HG02870 (cell line): ENCODE results near the gene C2orf81.
"Not testable (repeated sequence)": the region's sequence is repeated elsewhere in the genome, so short reads cannot be mapped to it uniquely, and the experiment has no call there.

Source experiments
- ATAC-seq: cut with Tn5 transposase; IDR thresholded peaks from one replicate; pipeline ENCODE4 v1.9.1; 2021; ENCODE audit warnings: mild to moderate bottlenecking, moderate library complexity; ENCODE audit not compliant: unreplicated experiment

Gene C2orf81

DNA sequence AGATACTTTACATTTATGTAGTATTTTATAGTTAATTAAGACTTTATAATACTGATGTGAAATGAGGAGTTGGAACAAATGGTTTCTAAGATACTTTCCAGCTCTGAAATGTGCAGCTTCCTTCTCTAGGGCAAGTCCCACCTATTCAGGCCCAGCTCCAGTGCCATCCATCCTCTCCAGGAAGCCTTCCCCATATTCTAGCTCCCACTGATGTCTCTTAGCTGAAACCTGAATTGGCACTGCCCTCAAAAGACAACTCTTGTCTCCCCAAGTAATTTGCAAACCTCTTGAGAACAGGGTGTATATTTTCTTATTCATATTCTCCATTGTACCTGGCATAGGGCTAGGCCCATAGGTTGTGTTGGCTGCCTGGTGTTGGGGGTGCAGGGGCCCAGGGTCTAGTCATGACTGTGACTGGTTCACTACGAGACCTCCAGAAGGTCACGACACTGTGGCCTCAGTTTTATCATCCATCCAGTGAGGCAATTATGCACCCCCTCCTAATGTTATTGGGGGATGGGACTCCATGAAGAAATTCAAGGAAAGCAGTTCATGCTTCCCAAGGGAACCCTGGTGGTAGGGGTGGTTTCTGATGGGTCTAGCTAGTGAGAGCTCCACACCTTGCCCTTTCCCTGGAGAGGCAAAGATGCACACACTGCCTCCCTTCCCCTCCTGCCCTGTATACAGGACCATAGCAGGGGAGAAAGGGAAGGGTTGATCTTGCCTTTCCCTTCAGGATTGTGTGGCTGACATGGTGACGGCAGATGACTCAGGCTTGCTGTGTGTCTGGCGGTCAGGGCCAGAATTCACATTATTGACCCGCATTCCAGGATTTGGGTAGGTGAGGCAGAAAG, 2.9 kb upstream of the C2orf81 start:
- ATAC-seq = no peak

DNA sequence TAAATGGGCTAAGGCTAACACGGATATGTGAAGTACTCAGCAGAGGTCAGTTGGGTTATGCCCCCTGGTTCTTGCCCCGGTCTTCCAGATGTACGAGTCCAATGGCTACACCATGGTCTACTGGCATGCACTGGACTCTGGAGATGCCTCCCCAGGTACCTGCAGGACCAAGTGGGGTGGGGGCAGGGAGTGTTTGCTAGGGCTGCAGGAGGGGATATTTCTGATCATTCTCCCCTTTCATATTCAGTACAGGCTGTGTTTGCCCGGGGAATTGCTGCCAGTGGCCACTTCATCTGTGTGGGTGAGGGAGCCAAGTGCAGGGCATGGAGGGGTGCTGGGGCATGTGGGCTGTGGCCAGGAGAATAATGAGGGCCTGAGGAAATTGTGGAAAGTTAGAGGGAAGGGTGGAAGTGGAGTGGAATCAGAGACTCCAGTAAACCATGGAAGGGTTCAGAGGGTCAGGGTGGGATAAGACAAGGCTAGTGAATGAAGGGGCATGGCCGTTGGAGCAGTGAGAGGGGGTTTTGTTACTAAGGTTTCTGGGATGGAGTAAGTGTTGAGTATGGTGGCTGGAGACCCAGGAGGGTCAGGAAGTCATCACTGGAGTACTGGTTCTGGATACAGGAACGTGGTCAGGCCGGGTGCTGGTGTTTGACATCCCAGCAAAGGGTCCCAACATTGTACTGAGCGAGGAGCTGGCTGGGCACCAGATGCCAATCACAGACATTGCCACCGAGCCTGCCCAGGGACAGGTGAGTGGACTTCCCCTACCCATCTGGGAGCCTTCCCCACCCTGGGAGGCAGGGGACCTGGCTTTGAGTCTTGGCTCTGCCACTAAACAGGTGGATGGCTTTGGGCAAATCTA, 2.0 kb upstream of the C2orf81 start:
- ATAC-seq = no peak

DNA sequence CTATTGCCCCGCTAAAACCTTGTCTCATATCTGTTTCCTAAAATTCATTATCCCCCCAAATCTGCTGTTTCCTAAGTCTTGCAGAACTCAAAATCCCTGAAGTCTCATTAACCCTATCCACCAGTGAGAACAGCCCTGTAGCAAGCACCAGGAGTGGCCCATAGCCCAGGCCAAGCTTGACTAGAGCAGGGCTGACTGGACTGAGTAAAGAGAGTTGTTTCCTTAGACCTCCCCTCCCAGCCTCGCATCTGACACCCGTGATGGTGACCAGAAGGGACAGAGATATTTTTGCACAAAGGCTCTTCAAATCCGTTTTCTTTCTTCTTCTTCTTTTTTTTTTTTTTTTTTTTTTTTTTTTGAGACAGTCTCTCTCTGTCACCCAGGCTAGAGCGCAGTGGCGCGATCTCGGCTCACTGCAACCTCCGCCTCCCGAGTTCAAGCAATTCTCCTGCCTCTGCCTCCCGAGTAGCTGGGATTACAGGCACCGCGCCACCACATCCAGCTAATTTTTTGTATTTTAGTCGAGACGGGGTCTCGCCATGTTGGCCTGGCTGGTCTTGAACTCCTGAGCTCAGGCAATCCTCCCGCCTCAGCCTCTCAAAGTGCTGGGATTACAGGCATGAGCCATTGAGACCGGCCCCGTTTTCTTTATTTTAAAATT, 846 bp downstream of the C2orf81 start:
- not testable (repeated sequence) for ATAC-seq

GRCh38 chr2:74420006-74420405, 1.4 kb downstream of the C2orf81 start:
- ATAC-seq = no peak

- ATAC-seq = no peak
Measured at GRCh38 chr2:74419345-74419744, 2.1 kb downstream of the C2orf81 start.

DNA sequence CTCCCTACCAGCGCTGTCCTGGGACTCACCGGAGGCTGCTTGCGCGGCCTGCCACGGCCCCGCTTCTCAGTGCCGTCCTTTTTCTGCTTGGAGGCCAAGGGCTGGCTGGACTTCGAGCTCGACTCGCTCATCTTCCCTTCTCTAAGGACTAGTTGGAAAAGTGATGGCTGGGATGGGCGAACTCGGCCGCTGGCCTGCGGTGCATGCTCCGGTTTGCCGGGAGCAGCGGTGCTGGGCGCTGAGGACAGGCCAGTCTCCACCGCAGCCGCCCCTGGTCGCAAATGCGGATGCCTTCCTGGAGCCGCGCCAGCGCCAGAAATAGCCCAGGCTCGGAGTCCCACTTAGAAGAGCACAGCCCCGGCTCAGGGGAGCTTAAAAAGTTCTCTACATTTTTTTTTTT, 3.1 kb downstream of the C2orf81 start:
- no peak for ATAC-seq

DNA sequence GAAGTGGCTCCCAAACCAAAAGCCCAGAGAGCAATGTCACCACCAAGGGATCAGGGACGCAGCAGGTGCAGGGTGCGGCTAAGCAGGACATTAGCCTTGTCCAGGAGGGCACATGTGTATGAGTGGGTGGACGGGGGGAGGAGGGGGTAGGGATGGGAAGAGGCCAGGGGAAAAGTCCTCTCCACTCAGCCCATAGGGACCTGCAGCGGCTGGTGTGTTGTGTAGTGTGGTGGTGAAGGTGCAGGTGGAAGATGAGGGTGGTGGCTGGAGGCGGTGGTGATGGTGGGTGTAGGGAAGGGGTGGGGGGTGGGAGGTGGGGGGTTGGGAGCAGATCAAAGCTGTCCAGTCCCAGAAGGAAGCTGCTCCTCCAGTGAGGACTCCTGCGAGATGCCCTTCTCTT, 3.7 kb downstream of the C2orf81 start:
- ATAC-seq = no peak

DNA sequence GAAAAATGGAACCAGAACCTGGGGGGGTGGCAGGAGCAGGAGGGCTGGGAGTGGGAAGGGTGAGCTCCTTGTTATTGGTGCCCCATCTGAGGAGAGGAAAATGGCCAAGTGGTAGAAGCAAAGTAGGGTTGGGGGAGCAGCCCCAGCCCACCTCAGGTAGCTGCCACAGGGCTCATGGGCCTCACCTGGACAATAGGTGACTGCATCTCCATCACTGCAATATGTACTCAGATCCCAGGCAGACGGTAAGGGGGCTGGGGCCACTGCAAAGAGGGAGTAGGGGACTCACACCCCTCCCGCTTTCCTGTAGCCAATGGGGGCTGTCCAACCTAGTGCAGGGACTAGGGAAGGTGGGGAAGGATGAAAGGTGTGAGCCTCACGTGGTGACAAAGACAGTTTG, 4.2 kb downstream of the C2orf81 start:
- ATAC-seq = no peak

GRCh38 chr2:74416778-74417177, 4.6 kb downstream of the C2orf81 start:
- ATAC-seq = no peak

DNA sequence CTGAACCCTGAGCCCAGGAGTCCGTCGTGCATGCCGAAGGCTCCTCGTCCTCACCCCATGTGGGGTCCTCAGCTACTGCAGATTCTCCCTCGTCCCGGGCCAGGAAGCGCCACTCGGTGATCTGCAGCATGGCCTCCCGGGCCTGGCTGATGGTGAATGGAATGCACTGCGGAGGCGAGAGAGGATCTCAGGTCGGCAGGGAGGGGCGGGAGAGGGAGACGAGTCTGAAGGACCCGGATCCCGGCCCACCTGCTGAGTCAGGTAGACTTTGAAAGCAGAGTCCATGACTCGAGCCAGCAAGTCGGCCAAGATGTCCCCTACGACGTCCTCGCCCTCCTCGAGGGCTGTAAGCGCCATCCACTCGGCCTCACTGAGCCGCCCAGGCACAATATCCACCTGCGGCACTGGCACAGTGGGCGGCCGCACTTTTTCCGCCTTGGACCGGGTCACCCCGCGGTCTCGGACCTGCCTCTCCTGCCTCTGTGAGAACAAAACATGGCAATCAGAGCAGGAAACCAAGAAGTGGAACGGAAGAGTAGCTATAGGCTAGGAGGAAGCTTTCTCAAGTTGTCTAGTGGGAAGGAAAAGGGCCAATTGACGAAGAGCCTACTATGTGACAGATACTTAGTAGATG, 5.5 kb downstream of the C2orf81 start:
- peak; percentile 9 for ATAC-seq

DNA sequence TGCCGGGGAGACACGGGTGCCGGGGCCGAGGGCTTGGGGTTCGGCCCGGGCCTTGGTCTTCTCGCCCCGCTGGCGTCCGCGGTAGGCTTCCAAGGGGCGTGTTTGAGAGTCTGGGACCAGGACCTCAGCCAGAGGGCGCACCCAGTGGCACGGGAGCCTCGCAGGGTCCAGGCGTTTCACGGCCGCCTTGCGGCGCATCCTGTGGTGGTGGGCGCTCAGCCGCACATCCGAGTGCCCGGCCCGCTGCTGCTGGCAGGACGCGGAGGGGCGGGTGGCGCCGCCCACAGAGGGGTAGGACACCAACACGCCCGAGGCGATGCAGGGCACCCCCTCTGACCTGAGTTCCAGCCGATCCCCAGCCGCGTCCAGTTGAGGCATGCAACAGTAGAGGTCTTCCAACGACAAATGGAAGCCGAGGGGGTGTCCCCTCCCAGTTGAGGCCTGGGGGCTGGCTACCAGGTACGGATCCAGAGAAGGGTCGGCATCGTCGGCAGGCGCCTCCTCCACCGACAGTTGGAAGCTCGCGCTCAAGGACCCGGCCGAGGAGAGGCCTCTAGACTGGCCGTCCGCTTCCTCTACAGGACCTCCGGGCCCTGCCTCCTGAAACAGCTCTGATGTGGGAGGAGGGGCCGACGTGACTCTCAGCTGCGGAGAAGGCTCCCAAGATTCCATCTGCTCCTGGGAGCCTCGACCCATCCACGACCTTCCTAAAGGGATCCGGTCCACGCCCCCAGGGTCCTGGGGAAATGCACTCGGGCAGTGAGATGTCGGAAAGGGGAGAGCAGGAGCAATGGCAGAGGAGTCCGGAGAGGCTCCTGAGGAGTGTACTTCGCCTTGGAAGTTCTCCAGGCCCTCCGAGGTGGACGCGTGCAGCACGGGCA, 6.3 kb downstream of the C2orf81 start:
- ATAC-seq = peak; percentile 44

- no peak for ATAC-seq
Measured at GRCh38 chr2:74414441-74414840, 7.0 kb downstream of the C2orf81 start.

GRCh38 chr2:74413001-74413698, 8.3 kb downstream of the C2orf81 start:
- no peak for ATAC-seq

GRCh38 chr2:74407682-74408081, 13.7 kb downstream of the C2orf81 start:
- no peak for ATAC-seq

DNA sequence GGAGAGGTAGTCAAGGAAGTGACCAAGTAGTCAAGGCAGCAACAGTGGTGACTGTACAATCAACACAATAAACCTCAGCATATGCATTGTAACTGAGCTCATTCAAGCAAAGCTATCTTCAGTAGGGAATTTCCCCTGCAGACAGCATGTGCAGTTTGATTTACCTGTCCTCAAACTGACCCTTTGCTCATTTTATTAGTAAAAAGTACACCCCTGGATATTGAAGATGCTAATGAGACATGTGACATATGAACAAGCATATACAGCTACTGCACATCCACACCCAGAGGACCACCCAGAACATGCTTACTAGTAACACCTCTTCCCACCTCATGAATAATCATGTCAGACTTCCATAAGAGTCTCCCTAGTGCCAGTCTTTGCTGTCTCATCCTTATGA, 15.4 kb downstream of the C2orf81 start:
- ATAC-seq = peak; percentile 65

- ATAC-seq = no peak
Measured at GRCh38 chr2:74401891-74402290, 19.5 kb downstream of the C2orf81 start.

GRCh38 chr2:74399785-74400184, 21.6 kb downstream of the C2orf81 start:
- no peak for ATAC-seq

DNA sequence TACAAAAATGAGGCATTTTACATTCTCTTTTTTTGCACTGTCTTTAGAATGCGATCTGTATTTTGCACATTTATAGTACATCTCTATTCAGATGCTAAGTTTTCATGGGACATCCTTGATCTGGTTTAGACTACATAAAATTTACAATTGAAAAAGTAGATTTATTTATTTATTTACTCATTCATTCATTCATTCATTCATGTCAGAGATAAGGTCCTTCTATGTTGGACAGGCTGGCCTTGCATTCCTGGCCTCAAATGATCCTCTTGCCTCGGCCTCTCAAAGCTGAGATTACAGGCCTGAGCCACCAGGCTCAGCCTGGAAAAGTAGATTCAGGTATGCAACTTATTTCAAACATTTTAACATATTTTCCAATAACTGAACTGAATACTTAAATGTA, 25.3 kb downstream of the C2orf81 start:
- no peak for ATAC-seq

DNA sequence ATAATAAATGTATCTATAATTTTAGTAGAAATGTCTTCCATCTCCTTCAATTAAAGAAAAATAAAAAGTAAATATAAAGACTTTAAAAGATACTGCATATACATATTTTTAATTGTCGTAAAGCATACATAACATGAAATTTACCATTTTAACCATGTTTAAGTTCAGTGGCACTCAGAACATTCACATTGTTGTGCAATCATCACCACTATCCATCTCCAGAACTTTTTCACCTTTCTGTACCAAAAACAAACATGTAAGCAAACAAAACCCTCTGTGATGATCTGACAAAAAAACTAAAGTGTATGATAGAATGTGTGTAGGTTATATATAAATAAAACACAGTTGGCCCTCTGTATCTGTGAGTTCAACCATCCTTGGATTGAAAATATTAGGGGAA, 27.9 kb downstream of the C2orf81 start:
- ATAC-seq = no peak

DNA sequence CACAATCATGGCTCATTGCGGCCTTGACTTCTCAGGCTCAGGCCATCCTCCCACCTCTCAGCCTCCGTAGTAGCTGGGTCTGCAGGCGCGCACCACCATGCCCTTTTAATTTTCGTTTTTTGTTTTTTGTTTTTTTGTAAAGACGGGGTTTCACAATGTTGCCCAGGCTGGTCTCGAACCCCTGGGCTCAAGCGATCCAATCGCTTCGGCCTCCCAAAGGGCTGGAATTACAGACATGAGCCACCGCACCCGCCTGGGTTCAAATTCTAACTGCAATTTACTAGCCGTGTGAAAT, 29.0 kb downstream of the C2orf81 start:
- ATAC-seq = no peak
